ENCODE measurements around the gene SPATC1L. TPM values are rescaled to one million over a fixed set of nuclear protein-coding genes. Genes with fewer than 3 reads are reported as not detected.
"Not testable (repeated sequence)": the region's sequence is repeated elsewhere in the genome, so short reads cannot be mapped to it uniquely, and the experiment has no call there.

The SPATC1L gene
- total RNA-seq, 2 experiments from 2014 or later = 4.2 to 4.4 TPM

DNA sequence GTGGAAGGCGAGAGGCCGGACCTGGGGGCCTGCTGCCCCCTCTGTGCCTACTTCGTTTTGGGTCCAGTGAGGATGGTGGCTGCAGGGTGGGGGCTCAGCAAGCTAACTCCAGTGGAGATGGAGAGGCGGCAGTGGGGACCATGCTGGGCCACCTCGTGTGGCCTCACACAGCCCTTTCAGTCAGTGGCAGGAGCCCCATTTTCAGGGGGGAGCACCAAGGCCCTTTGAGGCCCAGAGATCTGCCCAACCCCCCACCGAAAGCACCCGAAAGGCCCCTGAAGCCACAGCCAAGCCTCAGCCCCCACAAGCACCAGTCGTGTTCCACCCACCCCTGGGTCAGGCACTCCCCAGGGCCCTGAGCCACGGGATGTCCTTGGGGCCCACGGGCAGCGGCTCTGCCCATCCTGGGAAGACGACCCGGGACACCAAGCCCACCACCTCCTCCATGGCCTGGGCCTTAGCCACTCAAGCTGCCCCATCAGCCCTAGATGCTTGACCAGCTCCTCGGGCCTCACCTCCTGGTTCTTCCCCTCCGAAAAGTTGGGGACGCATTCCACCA, 29.2 kb downstream of the SPATC1L start:
- ChIA-PET POLR2A (no interaction called here), CTCF (no interaction called here)
- Mint-ChIP-seq H3K36me3 (ENCODE audit: low read depth) (no peaks in the 10 kb centered on the region), H3K27ac (no peak overlapping the region), H3K4me3 (no peak overlapping the region), H3K4me1 (no peaks in the 10 kb centered on the region), H3K9me3 (no peaks in the 10 kb centered on the region), H3K27me3 (no peaks in the 10 kb centered on the region)
- peak; percentile 14 for DNase-seq

DNA sequence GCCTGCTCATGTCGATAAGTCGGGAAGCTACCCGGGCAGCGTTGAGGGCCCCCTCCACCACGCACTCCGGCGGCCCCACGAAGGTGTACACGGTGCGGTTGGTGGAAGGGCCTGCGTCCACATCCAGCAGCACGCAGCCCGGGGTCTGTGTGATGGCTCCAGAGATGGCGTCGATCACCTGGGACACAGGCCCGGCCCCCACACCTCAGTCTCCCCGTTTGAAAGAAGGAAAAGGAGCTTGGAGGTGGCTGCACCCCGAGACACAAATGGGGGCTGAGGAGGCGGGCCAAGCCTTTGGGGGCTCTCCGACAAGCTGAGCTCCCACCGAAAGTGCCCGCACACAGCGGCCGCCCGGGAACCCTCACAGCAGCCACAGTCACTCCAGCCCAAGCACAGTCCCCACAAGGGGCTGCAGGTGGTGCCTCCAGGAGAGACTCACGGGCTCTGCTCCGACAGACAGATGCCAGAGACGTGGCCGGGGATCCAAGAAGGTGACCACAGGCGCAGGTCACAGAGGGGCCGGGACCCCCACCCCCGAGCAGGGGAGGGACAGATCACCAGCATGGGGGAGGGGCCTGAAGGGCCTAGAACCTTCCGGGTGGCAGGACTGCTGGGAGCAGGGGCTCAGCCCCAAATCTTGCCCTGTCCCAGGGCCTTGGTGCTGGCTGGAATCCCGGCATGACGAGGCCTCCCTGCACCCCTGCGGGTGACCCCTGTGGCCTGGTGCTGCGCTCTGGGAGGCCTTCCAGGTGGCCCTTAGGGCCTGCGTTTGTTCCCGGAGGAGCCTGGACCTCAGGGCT, 29.9 kb downstream of the SPATC1L start:
- Mint-ChIP-seq H3K27me3 (no peaks in the 10 kb centered on the region), H3K9me3 (no peaks in the 10 kb centered on the region), H3K4me3 (no peak overlapping the region), H3K4me1 (no peaks in the 10 kb centered on the region), H3K36me3 (ENCODE audit: low read depth) (no peaks in the 10 kb centered on the region), H3K27ac (no peak overlapping the region)
- CTCF ChIA-PET = interaction anchor here (1.4 kb wide), 1 partner anchor 19 kb away, joined by 3 read pairs; no protein-coding TSS in a partner anchor
- DNase-seq = peak; percentile 15
- POLR2A ChIA-PET = no interaction called here

GRCh38 chr21:46153247-46154154, 30.8 kb downstream of the SPATC1L start:
- ChIA-PET CTCF (interaction anchor here (0.9 to 1.5 kb wide), 4 partner anchors 10 to 170 kb away, joined by 3 to 11 read pairs (median 4); no protein-coding TSS in a partner anchor), POLR2A (no interaction called here)
- Mint-ChIP-seq H3K27me3 (no peaks in the 10 kb centered on the region), H3K4me3 (no peak overlapping the region), H3K9me3 (no peaks in the 10 kb centered on the region), H3K36me3 (ENCODE audit: low read depth) (no peaks in the 10 kb centered on the region), H3K4me1 (no peaks in the 10 kb centered on the region), H3K27ac (no peak overlapping the region)
- DNase-seq = peak; percentile 50

DNA sequence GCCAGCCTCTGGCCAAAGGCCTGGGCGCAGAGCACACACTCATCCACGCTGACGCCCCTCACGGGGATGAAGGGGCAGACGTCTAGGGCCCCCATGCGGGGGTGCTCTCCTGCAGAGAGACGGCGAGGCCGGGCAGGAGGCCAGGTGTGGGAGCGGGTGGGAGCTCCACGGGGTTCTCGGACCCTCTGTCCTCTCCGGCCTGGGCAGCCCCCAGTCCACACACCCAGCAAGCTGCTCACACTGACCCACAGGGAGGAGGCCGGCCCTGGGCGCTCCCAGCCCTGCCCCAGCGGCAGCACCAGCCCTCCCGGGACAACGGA, 31.4 kb downstream of the SPATC1L start:
- Mint-ChIP-seq H3K9me3 (no peaks in the 10 kb centered on the region), H3K27ac (no peak overlapping the region), H3K4me3 (no peak overlapping the region), H3K4me1 (no peaks in the 10 kb centered on the region), H3K36me3 (ENCODE audit: low read depth) (no peaks in the 10 kb centered on the region), H3K27me3 (no peaks in the 10 kb centered on the region)
- ChIA-PET POLR2A (no interaction called here), CTCF (interaction anchor here (0.9 to 1.5 kb wide), 4 partner anchors 9 to 170 kb away, joined by 3 to 11 read pairs (median 4); no protein-coding TSS in a partner anchor)
- no peak for DNase-seq

DNA sequence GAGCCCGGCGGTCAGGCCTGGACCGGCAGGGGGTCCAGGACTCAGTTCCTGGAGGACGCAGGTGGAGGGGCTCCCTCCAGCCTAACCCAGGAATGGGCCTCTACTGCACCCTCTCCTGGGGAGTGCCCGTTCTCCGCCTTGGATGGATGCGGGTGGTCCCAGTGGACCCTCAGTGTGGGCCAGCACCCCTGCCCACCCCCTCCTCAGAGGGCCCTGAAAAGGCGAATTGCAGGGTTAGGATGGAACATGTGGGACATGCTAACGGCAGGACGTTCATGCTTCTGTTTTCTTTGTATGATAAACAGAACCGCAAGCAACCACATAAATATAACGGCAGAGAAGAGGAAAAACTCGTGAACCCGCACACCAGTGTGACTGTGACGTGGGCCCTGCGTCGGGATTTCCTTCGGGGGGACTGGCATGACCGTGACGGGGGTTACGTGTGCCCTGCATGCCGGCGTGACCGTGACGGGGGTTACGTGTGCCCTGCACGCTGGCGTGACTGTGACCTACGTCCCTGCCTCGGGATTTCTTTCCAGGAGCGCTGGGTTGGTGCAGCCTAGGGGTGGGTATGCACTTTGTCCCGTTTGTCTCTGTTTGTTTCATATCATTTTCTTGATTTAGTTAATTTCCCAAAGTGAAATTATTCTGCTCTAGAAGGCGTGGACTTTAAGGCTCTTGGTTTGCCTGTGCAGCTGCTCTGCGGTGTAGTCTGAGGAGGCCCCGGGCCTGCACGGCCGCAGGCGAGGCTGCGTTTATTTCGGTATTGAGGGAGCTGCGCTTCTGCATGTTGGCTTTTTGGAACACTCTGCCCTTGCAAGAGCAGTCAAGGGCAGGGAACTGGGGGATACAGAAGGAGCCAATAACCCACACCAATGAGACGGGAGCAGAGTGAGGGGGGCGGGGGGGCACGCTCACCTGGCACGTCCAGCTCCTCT, 32.0 kb downstream of the SPATC1L start:
- Mint-ChIP-seq H3K4me1 (no peaks in the 10 kb centered on the region), H3K27ac (no peak overlapping the region), H3K4me3 (no peak overlapping the region), H3K27me3 (no peaks in the 10 kb centered on the region), H3K36me3 (ENCODE audit: low read depth) (no peaks in the 10 kb centered on the region), H3K9me3 (no peaks in the 10 kb centered on the region)
- CTCF ChIA-PET = interaction anchor here (0.9 to 1.5 kb wide), 4 partner anchors 9 to 171 kb away, joined by 3 to 11 read pairs (median 4); no protein-coding TSS in a partner anchor
- DNase-seq = no peak
- POLR2A ChIA-PET = no interaction called here

GRCh38 chr21:46151261-46151988, 32.8 kb downstream of the SPATC1L start:
- no peak for DNase-seq
- Mint-ChIP-seq H3K4me1 (no peaks in the 10 kb centered on the region), H3K9me3 (no peaks in the 10 kb centered on the region), H3K27ac (no peak overlapping the region), H3K36me3 (ENCODE audit: low read depth) (no peaks in the 10 kb centered on the region), H3K4me3 (no peak overlapping the region), H3K27me3 (no peaks in the 10 kb centered on the region)
- CTCF ChIA-PET = no interaction called here
- POLR2A ChIA-PET = no interaction called here

- Mint-ChIP-seq H3K27ac (no peak overlapping the region), H3K9me3 (no peaks in the 10 kb centered on the region), H3K4me1 (no peaks in the 10 kb centered on the region), H3K36me3 (ENCODE audit: low read depth) (no peaks in the 10 kb centered on the region), H3K27me3 (no peaks in the 10 kb centered on the region), H3K4me3 (no peak overlapping the region)
- CTCF ChIA-PET = interaction anchor here (0.8 to 1.4 kb wide), 2 partner anchors 80 to 177 kb away, joined by 3 to 4 read pairs; no protein-coding TSS in a partner anchor
- POLR2A ChIA-PET = no interaction called here
- DNase-seq = no peak
Observed at GRCh38 chr21:46150491-46151121, 33.7 kb downstream of the SPATC1L start.

- Mint-ChIP-seq H3K9me3 (no peaks in the 10 kb centered on the region), H3K27ac (no peak overlapping the region), H3K27me3 (no peaks in the 10 kb centered on the region), H3K4me1 (no peaks in the 10 kb centered on the region), H3K4me3 (no peak overlapping the region), H3K36me3 (ENCODE audit: low read depth) (no peaks in the 10 kb centered on the region)
- DNase-seq = no peak
- POLR2A ChIA-PET = no interaction called here
- CTCF ChIA-PET = interaction anchor here (0.8 to 1.4 kb wide), 2 partner anchors 80 to 177 kb away, joined by 3 to 4 read pairs; no protein-coding TSS in a partner anchor
Observed at GRCh38 chr21:46150073-46150472, 34.2 kb downstream of the SPATC1L start.

DNA sequence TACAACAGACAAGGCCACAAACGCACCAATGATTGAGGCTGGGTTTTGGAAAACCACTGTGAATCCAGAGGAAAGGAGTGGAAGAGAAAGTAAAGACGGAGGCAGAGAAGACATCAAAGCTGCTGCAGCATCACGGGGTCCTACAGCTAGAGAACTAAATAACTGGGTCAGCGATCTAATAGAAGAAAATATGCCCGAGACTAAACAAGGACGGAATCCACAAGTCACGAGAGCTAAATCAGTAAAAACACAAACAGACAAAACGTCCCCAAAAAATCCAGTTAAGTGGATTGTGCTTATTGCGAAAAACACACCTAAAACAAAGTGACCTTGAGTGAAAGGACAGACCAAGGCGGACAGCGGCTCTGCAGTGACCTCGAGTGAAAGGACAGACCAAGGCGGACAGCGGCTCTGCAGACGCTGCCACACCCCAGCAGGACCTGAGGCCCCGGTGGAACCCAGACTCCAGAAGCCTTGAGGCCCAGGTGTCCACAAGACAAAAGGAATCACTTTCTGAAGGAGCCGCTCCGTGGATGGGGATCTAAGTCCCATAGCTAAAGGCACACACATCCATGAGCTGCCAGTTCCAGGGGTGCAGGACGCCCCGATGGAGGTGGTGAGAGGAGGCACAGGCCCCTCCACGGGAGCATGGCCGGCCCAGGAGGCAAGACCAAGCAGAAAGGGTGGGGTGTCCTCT, 34.9 kb downstream of the SPATC1L start:
- Mint-ChIP-seq H3K27me3 (no peaks in the 10 kb centered on the region), H3K27ac (no peak overlapping the region), H3K4me3 (no peak overlapping the region), H3K36me3 (ENCODE audit: low read depth) (no peaks in the 10 kb centered on the region), H3K4me1 (peaks cover 4% of the 10 kb centered on the region), H3K9me3 (no peaks in the 10 kb centered on the region)
- CTCF ChIA-PET = interaction anchor here (1.4 kb wide), 1 partner anchor 176 kb away, joined by 4 read pairs; no protein-coding TSS in a partner anchor
- DNase-seq = no peak
- POLR2A ChIA-PET = no interaction called here

- no peak for DNase-seq
- no peak overlapping the region for H3K27ac Mint-ChIP-seq
- H3K36me3 Mint-ChIP-seq (ENCODE audit: low read depth) = no peaks in the 10 kb centered on the region
- ChIA-PET POLR2A (no interaction called here), CTCF (no interaction called here)
- H3K4me1 Mint-ChIP-seq = peaks cover 10% of the 10 kb centered on the region
- H3K9me3 Mint-ChIP-seq = no peaks in the 10 kb centered on the region
- H3K27me3 Mint-ChIP-seq = no peaks in the 10 kb centered on the region
- no peak overlapping the region for H3K4me3 Mint-ChIP-seq
Observed at GRCh38 chr21:46148106-46148505, 36.2 kb downstream of the SPATC1L start.

DNA sequence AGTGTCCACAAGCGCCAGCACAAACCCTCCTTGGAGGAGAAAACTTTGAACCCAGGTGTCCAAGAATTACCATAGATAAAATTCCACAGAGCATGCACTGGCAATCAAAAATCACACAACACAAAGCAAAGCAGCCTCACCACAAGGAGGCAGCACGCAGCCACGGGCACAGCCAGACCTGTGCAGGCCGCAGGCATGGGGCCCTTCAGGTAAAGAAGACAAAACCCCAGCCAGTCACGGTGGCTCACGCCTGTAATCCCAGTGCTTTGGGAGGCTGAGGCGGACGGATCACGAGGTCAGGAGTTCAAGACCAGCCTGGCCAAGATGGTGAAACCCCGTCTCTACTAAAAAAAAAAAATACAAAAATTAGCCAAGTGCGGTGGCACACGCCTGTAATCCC, 36.8 kb downstream of the SPATC1L start:
- CTCF ChIA-PET; H3K9me3 Mint-ChIP-seq; H3K36me3 Mint-ChIP-seq (ENCODE audit: low read depth); H3K27me3 Mint-ChIP-seq; H3K27ac Mint-ChIP-seq; H3K4me3 Mint-ChIP-seq; POLR2A ChIA-PET: not testable (repeated sequence)
- DNase-seq = peak; percentile 62
- peaks cover 13% of the 10 kb centered on the region for H3K4me1 Mint-ChIP-seq
